ENCODE data around the gene EPAS1. TPM values are rescaled to one million over a fixed set of nuclear protein-coding genes. Genes with fewer than 3 reads are reported as not detected.

The EPAS1 gene
- total RNA-seq, 1 experiment from 2014 or later: 23.7 TPM

DNA sequence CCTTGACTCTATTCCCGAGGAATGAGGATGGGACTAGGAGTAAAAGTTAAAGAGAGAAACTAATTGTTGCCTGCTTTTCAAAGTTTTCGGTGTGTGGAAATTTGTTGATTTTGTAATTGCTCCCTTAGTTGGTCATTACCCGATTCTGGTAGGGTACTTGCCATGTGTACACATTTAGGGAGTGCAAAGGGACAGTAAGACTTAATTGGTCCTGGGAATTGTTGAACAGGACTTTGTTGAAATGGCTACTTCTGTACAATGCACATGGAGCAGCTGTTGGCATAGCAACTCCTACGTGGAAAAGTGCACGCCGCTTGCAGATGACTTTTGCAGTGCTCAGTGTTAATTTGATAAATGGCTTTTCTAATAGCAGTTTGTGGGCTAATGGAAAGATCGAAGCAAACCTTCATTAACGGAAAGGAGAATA lies 22.9 kb downstream of the EPAS1 start:
- peak; percentile 29 for DNase-seq (ENCODE audit: low read depth)

DNA sequence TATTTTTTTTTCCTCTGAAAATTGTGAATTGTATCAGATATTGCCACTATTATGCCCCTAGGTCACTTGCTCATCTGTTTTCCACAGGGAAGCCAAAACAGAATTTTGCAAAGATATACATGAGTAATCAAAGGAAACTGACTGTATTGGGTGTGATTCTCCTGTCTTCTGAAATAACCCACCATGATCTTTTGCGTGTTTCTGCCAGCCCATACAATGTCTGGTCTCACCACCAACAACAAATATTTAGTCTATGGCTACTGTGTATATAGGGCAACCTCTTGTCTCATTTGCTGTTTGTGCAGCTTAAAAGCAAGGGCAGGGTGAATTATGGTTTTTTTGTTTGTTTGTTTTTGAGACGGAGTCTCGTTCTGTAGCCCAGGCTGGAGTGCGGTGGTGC lies 26.5 kb downstream of the EPAS1 start:
- no peak for DNase-seq (ENCODE audit: low read depth)

DNA sequence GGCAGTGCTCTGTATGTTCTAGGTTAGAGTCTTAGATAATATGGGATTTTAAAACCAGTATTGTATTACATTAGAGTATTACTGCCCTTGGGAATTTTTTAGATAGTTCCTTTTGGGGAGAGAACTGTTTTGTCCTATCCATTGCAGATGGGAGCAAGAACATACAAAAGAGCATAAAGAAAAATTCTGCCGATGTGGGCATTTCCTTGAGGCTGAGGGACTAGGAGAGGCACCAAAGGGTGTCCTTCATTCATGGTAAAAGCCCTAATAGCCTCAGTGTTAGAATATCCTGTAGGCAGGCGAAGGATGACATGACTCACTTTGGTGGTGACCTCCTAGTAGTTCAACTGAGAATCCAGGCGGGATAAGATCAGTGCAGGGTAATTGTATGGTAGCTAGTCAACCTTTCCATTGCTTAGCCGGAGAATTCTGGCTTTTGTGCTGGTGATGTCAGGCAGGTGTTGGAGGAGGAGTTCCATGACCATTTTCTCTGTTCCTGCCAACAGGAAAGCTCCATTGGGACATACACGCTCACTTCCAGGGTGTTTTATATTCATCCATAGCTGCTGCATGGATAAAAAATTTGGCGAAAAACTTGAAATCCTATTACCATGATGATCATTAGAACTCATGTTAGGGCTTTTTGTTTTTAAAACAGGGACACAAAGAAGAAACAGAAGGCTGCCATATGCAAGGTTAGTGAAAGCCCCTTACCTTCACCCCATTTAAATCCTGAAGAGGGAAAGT lies 28.1 kb downstream of the EPAS1 start:
- peak; percentile 94 for DNase-seq (ENCODE audit: low read depth)

DNA sequence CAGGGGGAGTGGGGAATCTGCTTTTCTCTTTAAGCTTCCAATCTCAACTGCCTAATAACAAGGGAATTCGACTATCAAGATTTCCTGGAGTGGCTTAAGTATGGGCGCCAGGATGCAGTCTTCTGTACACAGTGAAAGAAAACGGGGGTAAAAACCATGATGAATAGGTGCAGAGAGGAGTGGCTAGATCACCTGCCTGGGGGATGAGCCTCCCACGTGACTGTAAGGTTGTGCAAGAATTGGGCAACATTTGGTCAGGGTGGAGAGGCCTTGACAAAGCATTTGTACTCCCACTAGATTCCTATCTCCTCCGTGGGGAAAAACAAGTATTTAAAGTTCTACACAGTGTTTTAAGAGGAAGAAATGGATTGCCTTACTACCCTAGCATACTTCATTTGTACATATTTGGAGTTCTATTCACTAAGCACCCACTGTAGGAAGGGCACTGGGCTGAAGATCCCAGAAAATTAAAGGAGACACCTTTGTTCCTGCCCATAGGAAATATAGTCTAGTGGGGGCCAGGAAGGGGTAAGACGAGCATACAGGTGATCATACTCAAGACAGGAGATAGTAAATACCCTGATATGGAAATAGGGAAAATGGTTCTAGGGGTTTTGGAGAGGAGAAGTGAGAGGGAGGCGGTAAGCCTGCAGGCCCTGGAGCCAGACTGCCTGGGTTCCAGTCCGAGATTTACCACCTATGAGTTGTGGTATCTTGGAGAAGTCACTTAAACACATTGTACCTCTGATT lies 29.2 kb downstream of the EPAS1 start:
- no peak for DNase-seq (ENCODE audit: low read depth)

DNA sequence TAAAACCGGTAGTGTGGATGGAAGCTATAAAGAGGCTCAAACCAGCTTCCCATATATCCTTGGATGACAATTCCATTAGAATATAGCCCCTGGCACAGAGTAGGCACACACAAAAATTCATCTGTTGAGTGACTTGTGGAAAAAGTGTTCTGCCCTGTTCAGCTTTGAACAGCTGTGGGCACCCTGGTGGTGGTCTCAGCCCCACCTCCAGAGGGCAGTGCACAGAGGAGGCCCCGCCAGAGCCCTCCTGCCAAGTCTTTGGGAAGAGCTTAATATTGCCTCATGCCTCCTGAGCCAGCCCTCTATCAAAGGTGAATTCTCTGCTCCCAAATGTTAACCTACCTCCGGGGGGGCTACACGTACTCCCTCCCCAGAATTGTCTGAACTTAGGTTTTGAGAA lies 30.4 kb downstream of the EPAS1 start:
- no peak for DNase-seq (ENCODE audit: low read depth)

DNA sequence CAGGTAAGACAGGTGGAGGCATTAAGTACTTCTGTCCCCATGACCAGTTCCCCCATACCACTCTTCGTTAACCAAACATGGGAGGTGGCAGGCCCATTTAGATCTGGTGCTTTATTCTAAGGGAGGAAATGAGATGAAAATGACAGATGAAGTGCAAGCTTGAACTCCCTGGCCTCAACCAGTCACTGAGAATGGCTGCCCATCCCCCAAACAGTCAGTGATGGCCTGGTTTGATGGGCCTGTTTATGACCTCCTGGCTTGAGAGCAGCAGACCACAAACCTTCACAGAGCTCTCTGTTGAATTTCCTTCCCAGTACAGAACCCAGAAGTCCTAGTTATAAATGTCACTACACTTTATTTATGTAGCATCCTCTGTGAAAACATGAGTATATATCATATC lies 31.1 kb downstream of the EPAS1 start:
- peak; percentile 58 for DNase-seq (ENCODE audit: low read depth)

DNA sequence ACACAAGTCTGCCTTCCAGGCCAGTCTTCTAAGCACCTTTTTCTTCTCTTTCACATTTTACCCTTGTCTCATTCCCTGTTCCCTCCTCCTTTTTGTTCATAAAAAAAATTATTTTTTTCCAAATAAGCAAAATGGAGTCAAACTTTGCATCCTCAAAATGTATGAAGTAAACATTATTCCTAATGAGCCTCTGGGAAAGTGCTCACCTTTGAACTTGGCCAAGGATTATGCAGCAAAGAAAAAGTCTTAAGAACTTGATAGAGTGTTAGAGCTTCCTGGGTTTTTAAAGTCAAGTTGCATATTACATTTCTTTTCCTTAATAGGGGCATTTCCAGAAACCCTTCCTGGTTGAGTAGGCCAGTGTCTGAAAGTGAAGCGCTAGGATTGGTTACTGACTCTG lies 31.6 kb downstream of the EPAS1 start:
- DNase-seq (ENCODE audit: low read depth): no peak

DNA sequence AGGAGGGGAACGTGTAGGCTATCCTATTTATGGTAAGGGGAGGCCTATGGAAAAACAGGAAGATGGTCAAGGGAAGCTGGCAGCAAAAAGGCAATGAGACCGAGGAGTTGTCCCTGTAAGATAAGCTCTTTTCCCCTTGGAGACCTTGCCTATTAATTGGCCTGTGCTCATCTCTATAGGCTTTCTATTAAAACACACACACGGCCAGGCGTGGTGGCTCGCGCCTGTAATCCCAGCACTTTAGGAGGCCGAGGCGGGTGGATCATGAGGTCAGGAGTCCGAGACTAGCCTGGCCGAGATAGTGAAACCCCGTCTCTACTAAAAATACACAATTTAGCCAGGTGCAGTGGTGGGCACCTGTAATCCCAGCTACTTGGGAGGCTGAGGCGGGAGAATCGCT lies 32.1 kb downstream of the EPAS1 start:
- DNase-seq (ENCODE audit: low read depth): no peak

DNA sequence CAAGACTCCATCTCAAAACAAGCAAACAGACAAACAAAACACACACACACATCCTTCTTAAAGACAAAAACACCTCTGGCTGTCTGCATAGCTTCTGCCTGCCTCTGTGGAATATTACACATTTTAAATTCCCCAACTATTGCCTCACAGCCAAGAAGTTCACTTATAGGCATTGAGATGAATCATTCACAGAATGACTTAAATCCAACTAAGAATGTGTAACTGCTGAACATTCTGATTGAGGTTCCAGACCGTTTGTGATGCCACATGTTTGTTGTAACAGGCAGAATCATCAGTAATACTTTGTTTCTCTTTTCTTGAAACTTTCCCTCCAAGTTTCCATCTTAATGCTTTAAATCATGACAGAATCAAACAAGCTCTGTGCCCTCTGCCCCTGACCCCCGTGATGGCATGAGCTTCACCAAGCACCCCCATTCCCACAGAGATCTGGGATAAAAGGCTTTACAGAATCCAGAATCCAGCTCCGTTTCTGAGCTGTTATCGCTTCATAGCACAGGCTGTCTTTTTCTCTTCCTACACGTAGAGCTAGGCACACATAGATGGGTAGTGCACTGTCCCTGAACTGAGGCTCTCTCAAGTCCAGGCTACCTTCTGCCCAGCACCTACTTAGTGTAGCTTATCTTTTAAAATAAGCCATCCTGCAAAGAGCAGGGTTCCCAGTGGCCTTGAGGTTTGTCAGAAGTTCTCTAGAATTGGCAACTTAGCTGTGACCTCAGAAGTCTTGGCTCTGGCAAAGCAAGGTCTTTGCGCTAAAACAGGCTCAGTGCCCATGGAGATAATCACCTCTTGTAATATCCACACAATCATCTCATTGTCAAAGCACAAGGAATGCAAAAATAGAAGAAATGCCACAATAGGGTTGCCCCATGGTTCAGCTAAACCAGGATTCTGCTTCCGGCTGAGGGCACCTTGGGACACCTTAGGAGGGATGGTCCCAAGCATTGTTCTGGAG lies 32.9 kb downstream of the EPAS1 start:
- DNase-seq (ENCODE audit: low read depth): peak; percentile 87

DNA sequence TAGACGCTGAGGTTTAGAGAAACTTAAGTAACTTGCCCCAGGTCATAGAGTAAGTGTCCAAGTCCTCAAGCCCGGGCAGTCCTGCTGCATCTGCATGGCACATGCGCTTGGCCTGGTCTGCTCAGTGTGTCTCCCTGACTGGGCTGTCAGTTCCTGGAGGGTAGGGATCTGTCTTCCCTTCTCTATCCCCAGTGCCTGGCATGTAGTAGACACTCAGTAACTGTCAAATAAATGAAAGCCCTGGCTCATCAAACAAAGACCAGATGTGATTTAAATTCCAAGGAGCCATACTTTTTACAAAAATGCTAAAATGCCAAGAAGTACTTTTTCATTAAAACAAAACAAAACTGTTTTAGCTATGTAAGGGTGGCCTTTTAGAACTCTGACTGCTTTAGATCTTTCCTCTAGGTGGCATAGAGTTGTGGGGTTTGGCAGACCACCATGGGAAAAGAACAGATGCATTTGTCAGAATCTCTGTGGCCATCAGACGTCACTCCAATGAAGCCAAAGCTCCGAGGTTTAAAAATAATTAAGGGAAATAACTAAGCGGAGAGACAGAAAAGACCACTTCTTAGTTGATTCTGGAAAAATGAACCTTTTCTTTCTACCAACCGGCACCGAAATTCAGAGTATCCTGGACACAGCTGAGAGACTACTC lies 34.0 kb downstream of the EPAS1 start:
- DNase-seq (ENCODE audit: low read depth): peak; percentile 49

DNA sequence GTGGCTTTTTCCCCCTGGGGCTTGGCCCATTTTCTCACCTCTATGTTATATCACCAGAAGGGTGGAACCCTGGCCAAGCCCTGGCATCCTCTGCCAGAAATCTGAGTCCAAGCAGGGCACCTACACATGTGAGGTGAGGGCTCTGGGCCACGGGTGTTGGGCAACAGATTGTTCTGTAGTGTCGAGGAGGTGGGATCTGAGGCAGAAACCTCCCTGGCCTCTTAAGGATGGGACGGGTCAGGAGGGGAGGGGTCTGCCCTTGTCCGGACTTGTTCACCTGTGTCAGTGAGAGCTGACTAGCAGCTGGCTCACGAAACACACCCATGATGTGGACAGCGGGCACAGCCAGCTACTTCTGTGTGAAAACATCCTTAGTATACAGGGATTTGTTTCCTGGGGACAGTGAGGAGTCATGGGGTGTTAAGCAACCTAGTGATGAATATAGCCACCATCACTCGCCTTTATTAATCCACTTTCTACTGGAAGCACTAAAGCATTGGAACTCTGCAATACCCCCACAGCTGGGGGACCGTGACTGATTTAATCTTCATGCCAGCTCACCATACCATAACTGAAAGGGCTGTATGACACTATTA lies 35.6 kb downstream of the EPAS1 start:
- no peak for DNase-seq (ENCODE audit: low read depth)

DNA sequence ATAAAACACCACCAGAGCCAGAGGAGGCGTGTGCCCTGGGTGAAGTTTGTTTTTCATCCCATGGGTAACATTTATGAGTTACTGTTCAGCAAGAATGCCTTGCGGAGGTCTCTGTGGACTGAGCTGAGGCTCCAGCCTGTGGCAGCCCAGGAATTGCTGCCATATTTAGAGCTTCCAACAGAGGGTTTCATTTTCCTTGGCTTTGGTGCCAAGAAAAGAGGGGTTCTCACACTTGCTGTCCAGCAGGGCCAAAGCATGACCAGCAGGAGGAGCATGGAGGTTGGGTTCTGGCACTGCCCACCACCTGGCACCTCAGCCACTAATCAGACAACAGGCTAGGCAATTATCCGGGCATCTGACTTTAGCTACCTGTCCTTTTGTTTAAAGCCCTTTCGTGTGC lies 36.7 kb downstream of the EPAS1 start:
- DNase-seq (ENCODE audit: low read depth): peak; percentile 58

DNA sequence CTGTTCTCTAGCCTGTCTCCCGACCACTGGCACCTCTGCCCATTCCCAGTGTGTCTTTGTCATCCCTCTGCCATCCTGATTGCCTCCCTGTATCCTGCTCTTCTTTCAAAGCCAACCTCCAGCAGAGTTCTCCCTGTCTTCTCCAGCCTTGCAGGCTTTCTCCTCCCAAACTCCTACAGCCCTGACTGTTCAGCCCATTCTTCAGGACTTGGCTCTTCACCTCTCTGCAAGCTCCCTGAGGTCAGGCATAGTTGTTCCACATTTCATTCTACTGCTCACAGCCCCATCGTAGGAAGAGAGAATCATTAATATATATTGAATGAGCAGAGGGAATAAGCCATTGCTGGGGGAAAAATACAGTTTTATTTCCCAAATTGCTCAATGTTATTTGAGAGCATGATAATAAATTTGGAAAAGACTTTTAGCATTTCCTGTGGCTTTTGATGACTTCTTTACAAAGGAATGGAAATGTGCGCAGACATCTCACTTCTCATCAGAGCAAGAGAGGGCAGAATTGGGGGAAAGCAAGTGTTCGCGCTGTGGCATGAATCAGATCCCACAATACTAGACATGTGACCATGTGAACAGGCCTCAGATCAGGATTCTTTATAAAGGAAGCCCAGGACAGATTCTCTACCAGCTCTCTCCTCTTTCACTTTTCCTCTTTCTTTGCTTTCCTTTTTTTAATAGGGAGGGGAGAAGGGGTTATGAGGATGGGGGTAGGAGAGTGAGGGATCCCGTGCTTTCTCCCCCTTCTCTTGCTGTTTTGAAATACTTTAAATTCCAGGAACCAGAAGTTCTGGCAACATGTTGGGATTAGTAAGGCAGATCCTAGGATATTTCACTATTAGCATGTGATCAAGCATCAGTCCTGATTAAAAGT lies 37.4 kb downstream of the EPAS1 start:
- peak; percentile 94 for DNase-seq (ENCODE audit: low read depth)

DNA sequence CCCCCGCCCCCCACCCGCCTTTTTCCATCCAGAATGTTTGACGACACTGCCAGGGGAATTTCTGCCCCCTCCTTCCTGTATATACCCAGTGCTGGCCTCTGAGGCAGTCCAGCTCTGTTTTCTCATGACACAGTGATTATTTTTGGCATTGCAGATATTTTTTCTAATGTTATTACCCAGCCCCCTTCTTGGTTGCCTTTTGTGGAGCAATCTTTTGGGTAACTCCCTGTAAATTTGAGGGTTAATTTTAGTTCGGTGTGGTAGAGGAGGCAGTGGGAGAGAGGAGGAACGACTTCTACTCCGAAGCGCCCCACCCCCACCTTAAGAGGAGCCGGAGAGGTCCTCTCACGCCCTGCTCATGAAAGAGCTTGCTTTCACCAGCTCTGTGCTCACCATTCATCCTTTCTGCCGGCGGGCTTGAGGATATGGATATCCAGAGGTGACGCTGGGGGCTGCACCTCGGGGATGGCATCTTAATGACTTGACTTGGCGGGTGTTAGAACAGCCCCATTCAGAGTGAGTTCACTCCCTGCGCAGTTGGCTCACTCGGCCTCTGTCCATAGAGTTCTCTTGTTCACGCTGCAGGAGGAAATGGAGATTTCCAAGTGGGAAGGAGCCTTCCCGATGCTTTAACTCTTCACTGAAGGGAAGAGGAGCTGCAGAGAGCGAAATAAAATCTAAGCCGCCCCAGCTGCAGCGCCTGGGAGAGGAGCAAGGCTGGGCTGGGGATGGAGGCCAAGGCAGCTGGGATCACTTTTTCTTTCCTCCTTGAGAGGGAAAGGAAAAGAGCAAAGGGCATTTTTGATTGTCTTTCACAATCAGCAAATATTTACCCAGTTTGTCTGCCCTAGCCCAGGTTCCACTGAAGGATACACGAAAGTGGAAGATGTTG lies 38.4 kb downstream of the EPAS1 start:
- peak; percentile 46 for DNase-seq (ENCODE audit: low read depth)

DNA sequence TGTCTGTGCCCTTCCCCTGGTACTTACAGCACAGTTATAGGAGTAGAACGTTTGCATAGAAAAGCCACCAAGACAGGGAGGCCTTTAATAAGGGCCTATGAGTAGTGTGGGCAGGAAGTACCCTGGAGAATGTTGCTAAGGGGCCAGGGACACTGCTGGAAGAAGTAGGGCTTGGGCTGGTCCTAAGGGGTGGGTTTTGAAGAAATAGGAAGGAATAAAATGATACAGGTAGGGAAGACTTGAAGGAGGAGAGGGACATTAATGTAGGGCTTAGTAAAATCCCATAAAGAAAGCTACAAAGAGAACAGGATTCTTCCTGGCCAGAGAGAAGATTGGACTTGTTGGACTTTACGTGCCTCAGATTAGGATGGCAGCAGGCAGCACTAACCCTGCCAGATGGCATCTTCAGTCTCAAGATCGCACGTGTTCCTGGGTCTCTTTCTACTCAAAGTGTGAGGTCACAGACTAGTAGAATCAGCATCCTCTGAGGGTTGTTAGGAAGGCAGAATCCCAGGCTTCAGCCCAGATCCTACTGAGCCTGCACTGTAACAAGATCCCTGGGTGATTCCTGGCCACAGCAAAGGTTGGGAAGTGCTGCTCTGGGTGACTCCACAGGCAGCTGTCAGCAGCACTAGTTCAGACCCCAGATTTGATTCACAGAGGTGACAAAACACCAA lies 39.2 kb downstream of the EPAS1 start:
- peak; percentile 42 for DNase-seq (ENCODE audit: low read depth)

DNA sequence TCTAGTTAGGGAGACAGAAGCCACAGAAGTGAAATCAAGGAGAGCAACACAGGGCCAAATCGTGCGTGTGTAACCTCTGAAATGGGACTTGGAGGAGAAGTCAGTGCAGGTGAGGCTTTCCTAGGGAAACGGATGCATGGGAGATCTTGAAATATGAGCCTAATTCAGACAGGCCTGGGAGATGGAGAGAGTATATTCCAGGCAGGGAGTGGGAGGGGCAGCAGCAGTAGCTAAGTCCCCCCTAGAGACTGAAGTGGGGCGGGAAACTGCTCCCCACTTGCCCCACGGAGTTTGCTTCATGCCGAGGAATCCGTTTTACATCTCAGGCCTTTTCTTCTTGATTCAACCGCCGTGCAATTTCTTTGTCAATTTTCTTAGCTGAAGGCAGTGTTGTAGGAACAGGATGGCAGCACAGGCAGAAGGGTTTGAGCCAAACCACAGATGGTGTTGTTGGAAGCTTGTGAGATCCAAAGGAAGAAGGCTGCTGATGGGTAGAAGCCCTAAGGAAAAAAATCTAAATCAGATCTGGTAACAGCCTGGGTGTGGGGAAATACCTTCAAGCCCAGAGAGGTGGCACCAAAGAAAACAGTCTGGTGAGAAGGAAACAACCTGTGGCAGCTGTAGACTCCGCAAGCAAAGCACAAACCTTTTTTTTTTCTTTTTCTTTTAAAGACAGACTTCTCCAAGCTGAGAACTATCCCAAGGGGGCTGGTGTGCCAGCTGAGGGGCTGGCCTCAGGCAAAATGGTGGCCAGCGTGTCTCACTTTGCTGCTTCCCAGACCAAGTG lies 40.2 kb downstream of the EPAS1 start:
- DNase-seq (ENCODE audit: low read depth): peak; percentile 32

DNA sequence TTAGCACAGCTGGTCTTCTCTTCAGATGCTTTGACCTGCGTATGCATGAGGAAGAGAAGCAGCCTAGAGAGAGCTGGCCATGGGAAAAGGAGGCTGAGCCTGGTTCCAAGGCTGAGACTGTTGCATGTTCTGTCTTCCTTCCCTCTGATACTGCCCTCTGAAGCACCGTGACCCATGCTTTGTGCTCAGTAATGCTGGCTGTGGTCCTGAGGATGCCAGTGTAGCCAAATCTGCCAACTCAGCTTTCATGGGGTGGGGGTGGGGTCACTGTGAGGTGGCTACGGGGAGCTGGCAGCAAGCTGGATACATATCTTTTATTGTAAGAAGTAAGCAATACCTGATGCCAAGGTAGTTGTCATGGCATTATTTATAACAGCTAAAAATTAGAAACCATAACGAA lies 41.5 kb downstream of the EPAS1 start:
- no peak for DNase-seq (ENCODE audit: low read depth)

DNA sequence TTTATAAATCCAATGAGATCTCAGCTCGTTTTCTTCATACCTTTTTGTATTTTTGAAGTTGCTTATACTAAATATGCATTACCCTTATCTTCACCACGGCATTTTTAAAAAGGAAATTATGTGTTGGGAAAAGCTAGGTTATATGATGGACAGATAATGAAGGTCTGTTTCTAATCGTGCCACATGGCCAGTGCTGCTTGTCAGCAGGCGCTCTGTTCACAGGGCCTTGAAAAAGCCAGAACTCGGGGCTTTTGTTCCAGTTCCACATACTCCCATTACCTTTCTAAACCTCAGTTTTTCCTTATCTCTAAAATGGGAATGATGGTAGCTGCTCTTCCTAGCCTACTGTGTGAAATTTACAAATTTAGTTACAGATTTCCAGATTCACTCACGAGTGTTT lies 42.0 kb downstream of the EPAS1 start:
- no peak for DNase-seq (ENCODE audit: low read depth)

Measured in M059J (cell line).